Endodermal cell (in vitro differentiated cells): ENCODE results near the gene TMEM60. TPM values are rescaled to one million over a fixed set of nuclear protein-coding genes. Genes with fewer than 3 reads are reported as not detected.

Experiments used
- DNase-seq: peaks from one replicate; pipeline ENCODE4 v3.0.0-alpha.2; 2017
- H3K27ac ChIP-seq: 2 replicates; pipeline ENCODE4 v1.5.1; 2013; ENCODE audit warnings: mild to moderate bottlenecking, low read depth, low read length, moderate library complexity
- H3K27me3 ChIP-seq: 2 replicates; pipeline ENCODE4 v1.6.1; 2013; ENCODE audit warnings: mild to moderate bottlenecking, low read length, moderate library complexity; ENCODE audit not compliant: insufficient read depth, control insufficient read depth, poor library complexity, severe bottlenecking
- H3K36me3 ChIP-seq: 2 replicates; pipeline ENCODE4 v1.7.0; 2013; ENCODE audit warnings: mild to moderate bottlenecking, low read length, moderate library complexity; ENCODE audit not compliant: control insufficient read depth, insufficient read depth
- H3K4me1 ChIP-seq: one replicate; pipeline ENCODE4 v1.7.0; 2013; ENCODE audit warnings: low read length; ENCODE audit not compliant: control insufficient read depth, insufficient read depth
- H3K4me3 ChIP-seq: 2 replicates; pipeline ENCODE4 v1.5.1; 2013; ENCODE audit warnings: mild to moderate bottlenecking, low read length, moderate library complexity
- H3K9ac ChIP-seq: 2 replicates; pipeline ENCODE4 v1.6.1; 2013; ENCODE audit warnings: mild to moderate bottlenecking, low read length, moderate library complexity; ENCODE audit not compliant: poor library complexity, severe bottlenecking; ENCODE audit errors: extremely low read depth
- H3K9me3 ChIP-seq: 2 replicates; pipeline ENCODE4 v1.6.1; 2013; ENCODE audit warnings: mild to moderate bottlenecking, low read length, moderate library complexity; ENCODE audit not compliant: control insufficient read depth
- H3K27ac Mint-ChIP-seq: 2 replicates; pipeline ENCODE4 v1.8.0; 2020; ENCODE audit warnings: mixed read lengths
- H3K27me3 Mint-ChIP-seq: 2 replicates; pipeline ENCODE4 v1.8.0; 2021; ENCODE audit warnings: mild to moderate bottlenecking, mixed read lengths; ENCODE audit not compliant: insufficient read depth
- H3K36me3 Mint-ChIP-seq: 2 replicates; pipeline ENCODE4 v1.8.0; 2020; ENCODE audit warnings: low read depth, mixed read lengths
- H3K4me1 Mint-ChIP-seq: 2 replicates; pipeline ENCODE4 v1.8.0; 2020; ENCODE audit warnings: mixed read lengths
- H3K4me3 Mint-ChIP-seq: 2 replicates; pipeline ENCODE4 v1.8.0; 2020; ENCODE audit warnings: mild to moderate bottlenecking, moderate library complexity, mixed read lengths
- H3K9me3 Mint-ChIP-seq: 2 replicates; pipeline ENCODE4 v1.8.0; 2020; ENCODE audit warnings: mild to moderate bottlenecking, mixed read lengths
- WGBS, 2 experiments: methylation state at CpG; one replicate each; pipeline versions ENCODE4 v1.1.5 to v1.1.7; 2013; ENCODE audit warnings: missing lambda C conversion rate in 2 of 2, mixed read lengths in 1 of 2; ENCODE audit not compliant: insufficient coverage in 1 of 2, insufficient read length in 1 of 2; 5-methylcytosine and 5-hydroxymethylcytosine counted together
- total RNA-seq, 2 donors: library from RNA; stranded (reverse); fragmentation: NEBNext Ultra II Directional in 1 of 2; extraction: Animal tissue kit (Norgen Biotek cat#: 25700) in 1 of 2; gene quantifications; 2 replicates in 1 of 2; 3 replicates in 1 of 2; pipeline ENCODE4 v1.2.1, GENCODE V29; 2021
- TF ChIP-seq, protein P1 (sequence below): fragments of 200-600 bp; sonication (generic); conservative IDR thresholded peaks from 2 replicates; pipeline ENCODE4 v1.5.0; 2021; ENCODE audit warnings: antibody characterized with exemption, mild to moderate bottlenecking

The TMEM60 gene
- total RNA-seq, 2 donors from 2014 or later, result 20.0 to 32.2 TPM

- DNase-seq, result no peak
- H3K9ac ChIP-seq, result no peak overlapping the region
- no peak overlapping the region for H3K4me3 ChIP-seq
- H3K27ac ChIP-seq, result no peak overlapping the region
- Mint-ChIP-seq H3K27me3 (no peaks in the 10 kb centered on the region), H3K9me3 (peaks cover 19% of the 10 kb centered on the region), H3K4me1 (peaks cover 3% of the 10 kb centered on the region), H3K27ac (no peak overlapping the region), H3K4me3 (no peak overlapping the region), H3K36me3 (peaks cover 43% of the 10 kb centered on the region)
- H3K9me3 ChIP-seq, result peaks cover 35% of the 10 kb centered on the region
- H3K4me1 ChIP-seq, result no peaks in the 10 kb centered on the region
- H3K27me3 ChIP-seq, result no peaks in the 10 kb centered on the region
- TF ChIP-seq, protein P1, sequence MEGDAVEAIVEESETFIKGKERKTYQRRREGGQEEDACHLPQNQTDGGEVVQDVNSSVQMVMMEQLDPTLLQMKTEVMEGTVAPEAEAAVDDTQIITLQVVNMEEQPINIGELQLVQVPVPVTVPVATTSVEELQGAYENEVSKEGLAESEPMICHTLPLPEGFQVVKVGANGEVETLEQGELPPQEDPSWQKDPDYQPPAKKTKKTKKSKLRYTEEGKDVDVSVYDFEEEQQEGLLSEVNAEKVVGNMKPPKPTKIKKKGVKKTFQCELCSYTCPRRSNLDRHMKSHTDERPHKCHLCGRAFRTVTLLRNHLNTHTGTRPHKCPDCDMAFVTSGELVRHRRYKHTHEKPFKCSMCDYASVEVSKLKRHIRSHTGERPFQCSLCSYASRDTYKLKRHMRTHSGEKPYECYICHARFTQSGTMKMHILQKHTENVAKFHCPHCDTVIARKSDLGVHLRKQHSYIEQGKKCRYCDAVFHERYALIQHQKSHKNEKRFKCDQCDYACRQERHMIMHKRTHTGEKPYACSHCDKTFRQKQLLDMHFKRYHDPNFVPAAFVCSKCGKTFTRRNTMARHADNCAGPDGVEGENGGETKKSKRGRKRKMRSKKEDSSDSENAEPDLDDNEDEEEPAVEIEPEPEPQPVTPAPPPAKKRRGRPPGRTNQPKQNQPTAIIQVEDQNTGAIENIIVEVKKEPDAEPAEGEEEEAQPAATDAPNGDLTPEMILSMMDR, result no peak
- WGBS, 2 experiments, result 90 to 98% methylated on average over 2 to 4 of the region's 4 CpGs
- peaks cover 68% of the 10 kb centered on the region for H3K36me3 ChIP-seq
These were observed 15.9 kb downstream of the TMEM60 start for GRCh38 chr7:77782383-77782782.

- no peak for DNase-seq
- Mint-ChIP-seq H3K4me3 (no peak overlapping the region), H3K4me1 (peaks cover 3% of the 10 kb centered on the region), H3K27me3 (no peaks in the 10 kb centered on the region), H3K36me3 (peaks cover 40% of the 10 kb centered on the region), H3K9me3 (no peaks in the 10 kb centered on the region), H3K27ac (no peak overlapping the region)
- TF ChIP-seq, protein P1, result no peak
- H3K4me1 ChIP-seq, result no peaks in the 10 kb centered on the region
- no peaks in the 10 kb centered on the region for H3K27me3 ChIP-seq
- WGBS, 2 experiments, result 80 to 89% methylated on average over 2 of the region's 2 CpGs
- peaks cover 62% of the 10 kb centered on the region for H3K36me3 ChIP-seq
- no peak overlapping the region for H3K9ac ChIP-seq
- H3K4me3 ChIP-seq, result no peak overlapping the region
- no peak overlapping the region for H3K27ac ChIP-seq
- peaks cover 2% of the 10 kb centered on the region for H3K9me3 ChIP-seq
These were observed 19.7 kb downstream of the TMEM60 start for GRCh38 chr7:77778535-77778934.

DNA sequence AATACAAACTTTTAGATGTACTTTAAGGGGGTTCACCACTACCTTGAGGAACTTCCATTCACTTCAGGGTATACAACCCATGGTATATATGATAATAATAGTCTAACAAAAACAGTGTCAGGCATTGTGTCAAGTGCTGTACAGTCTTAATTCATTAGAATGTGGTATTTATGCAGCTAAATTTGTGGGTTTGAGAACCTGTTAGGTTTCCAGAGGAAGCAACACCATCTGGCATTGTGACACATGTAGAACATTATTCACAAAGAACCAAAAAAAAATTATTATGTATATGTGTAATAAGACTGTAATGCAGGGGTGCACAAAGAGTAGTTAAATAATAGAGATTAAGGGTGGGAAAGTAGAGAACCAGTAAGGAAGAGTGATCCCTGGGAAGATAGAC is 26.3 kb downstream of the TMEM60 start:
- H3K9me3 ChIP-seq, result no peaks in the 10 kb centered on the region
- no peaks in the 10 kb centered on the region for H3K27me3 ChIP-seq
- H3K27ac ChIP-seq, result no peak overlapping the region
- Mint-ChIP-seq H3K27ac (no peak overlapping the region), H3K36me3 (peaks cover 50% of the 10 kb centered on the region), H3K9me3 (no peaks in the 10 kb centered on the region), H3K27me3 (no peaks in the 10 kb centered on the region), H3K4me1 (peaks cover 4% of the 10 kb centered on the region), H3K4me3 (no peak overlapping the region)
- H3K4me1 ChIP-seq, result no peaks in the 10 kb centered on the region
- no peak overlapping the region for H3K9ac ChIP-seq
- H3K4me3 ChIP-seq, result no peak overlapping the region
- DNase-seq, result no peak
- peaks cover 52% of the 10 kb centered on the region for H3K36me3 ChIP-seq
- TF ChIP-seq, protein P1, result no peak
